T follicular helper cell (primary cell): ENCODE data around the gene SGK1.
"Not testable (repeated sequence)": the region's sequence is repeated elsewhere in the genome, so short reads cannot be mapped to it uniquely, and the experiment has no call there.

Source experiments
- DNase-seq: peaks from one replicate; pipeline ENCODE4 v3.0.0-alpha.2; 2020; ENCODE audit warnings: low read depth

Gene SGK1

GRCh38 chr6:134328138-134328537 is 10.2 kb upstream of the SGK1 start:
- no peak for DNase-seq

- DNase-seq, result not testable (repeated sequence)
These were observed 8.3 kb upstream of the SGK1 start for GRCh38 chr6:134326192-134326591.

- DNase-seq, result no peak
These were observed 6.9 kb upstream of the SGK1 start for GRCh38 chr6:134324766-134325165.

GRCh38 chr6:134324141-134324540 is 6.2 kb upstream of the SGK1 start:
- DNase-seq, result no peak

GRCh38 chr6:134323698-134324097 is 5.8 kb upstream of the SGK1 start:
- DNase-seq, result no peak

- DNase-seq, result no peak
These were observed 5.4 kb upstream of the SGK1 start for GRCh38 chr6:134323294-134323693.

- no peak for DNase-seq
These were observed 4.3 kb upstream of the SGK1 start for GRCh38 chr6:134322216-134322615.

GRCh38 chr6:134321246-134321645 is 3.3 kb upstream of the SGK1 start:
- no peak for DNase-seq

- DNase-seq, result not testable (repeated sequence)
These were observed 1.8 kb upstream of the SGK1 start for GRCh38 chr6:134319686-134320085.

GRCh38 chr6:134318974-134319281 is 1.0 kb upstream of the SGK1 start:
- no peak for DNase-seq

- DNase-seq, result no peak
These were observed 493 bp upstream of the SGK1 start for GRCh38 chr6:134318236-134318973.

GRCh38 chr6:134316733-134317431 is 1.0 kb downstream of the SGK1 start:
- no peak for DNase-seq

- DNase-seq, result no peak
These were observed 1.9 kb downstream of the SGK1 start for GRCh38 chr6:134315974-134316441.

GRCh38 chr6:134315189-134315588 is 2.7 kb downstream of the SGK1 start:
- DNase-seq, result no peak

GRCh38 chr6:134314006-134314821 is 3.7 kb downstream of the SGK1 start:
- DNase-seq, result no peak

GRCh38 chr6:134312038-134312660 is 5.8 kb downstream of the SGK1 start:
- no peak for DNase-seq

- no peak for DNase-seq
These were observed 7.1 kb downstream of the SGK1 start for GRCh38 chr6:134310817-134311216.

GRCh38 chr6:134309983-134310605 is 7.8 kb downstream of the SGK1 start:
- no peak for DNase-seq

- DNase-seq, result no peak
These were observed 8.7 kb downstream of the SGK1 start for GRCh38 chr6:134309227-134309626.

- DNase-seq, result no peak
These were observed 9.1 kb downstream of the SGK1 start for GRCh38 chr6:134308800-134309199.

GRCh38 chr6:134307870-134308269 is 10.0 kb downstream of the SGK1 start:
- DNase-seq, result no peak

GRCh38 chr6:134307075-134307474 is 10.8 kb downstream of the SGK1 start:
- no peak for DNase-seq
